K562 (cell line): Measurements from ENCODE around the gene FAM131C. TPM values are rescaled to one million over a fixed set of nuclear protein-coding genes. Genes with fewer than 3 reads are reported as not detected.

Experiments
- CAMTA2 ChIP-seq: fragments of 250-450 bp; sonication (Bioruptor Pico); conservative IDR thresholded peaks from 2 replicates; pipeline ENCODE4 v1.5.1; 2022
- HDAC6 ChIP-seq: IDR thresholded peaks from 2 replicates; pipeline ENCODE4 v1.6.1; 2012; ENCODE audit warnings: low read depth, mild to moderate bottlenecking, control low read depth, inconsistent platforms, low read length, moderate library complexity
- MCM2 ChIP-seq: fragments of 450-650 bp; IDR thresholded peaks from 2 replicates; pipeline ENCODE4 v1.6.1; 2017; ENCODE audit warnings: low read depth, mild to moderate bottlenecking
- PHF21A ChIP-seq: fragments of 450-650 bp; IDR thresholded peaks from 2 replicates; pipeline ENCODE4 v1.6.1; 2017; ENCODE audit warnings: low read depth, borderline replicate concordance
- RBM15 ChIP-seq: fragments of 200-400 bp; formaldehyde crosslinking; IDR thresholded peaks from 2 replicates; pipeline ENCODE4 v1.6.1; 2018; ENCODE audit warnings: mild to moderate bottlenecking, low read length, moderate library complexity; ENCODE audit not compliant: insufficient read depth
- ZEB2 ChIP-seq: fragments of 450-650 bp; IDR thresholded peaks from 2 replicates; pipeline ENCODE4 v1.6.1; 2016
- ZNF232 ChIP-seq: sonication (generic); formaldehyde crosslinking; IDR thresholded peaks from 2 replicates; pipeline ENCODE4 v1.8.0; 2022; ENCODE audit warnings: mild to moderate bottlenecking, missing genetic modification reagents
- ZNF253 ChIP-seq: fragments of 250-450 bp; sonication (Bioruptor Pico); conservative IDR thresholded peaks from 2 replicates; pipeline ENCODE4 v1.6.1; 2021; ENCODE audit warnings: mild to moderate bottlenecking
- ZNF431 ChIP-seq: sonication (generic); formaldehyde crosslinking; IDR thresholded peaks from 2 replicates; pipeline ENCODE4 v1.8.0; 2022; ENCODE audit warnings: mild to moderate bottlenecking, missing genetic modification reagents
- polyA plus RNA-seq, 8 experiments: library from polyadenylated mRNA; depleted of rRNA in 4 of 8; stranded (reverse) in 5 of 8; unstranded in 3 of 8; fragments of >200 nt; fragmentation: Nextera tagmentation in 2 of 8; fragmentation: Illumina TruSeq in 1 of 8; extraction: Ambion mirVana in 2 of 8; extraction: Trizol in 1 of 8; gene quantifications; 2 replicates each; pipeline versions ENCODE4 v1.2.1 to v1.2.3, GENCODE V29; 2011 to 2014; ENCODE audit warnings: inconsistent platforms in 1 of 8, missing spikeins in 1 of 8
- total RNA-seq, 7 experiments: library from RNA; depleted of rRNA in 6 of 7; stranded (reverse); fragments of >200 nt in 6 of 7; fragmentation: Illumina TruSeq in 2 of 7; extraction: Trizol in 2 of 7; gene quantifications; 2 replicates each; pipeline versions ENCODE4 v1.2.1 to v1.2.3, GENCODE V29; 2011 to 2021; ENCODE audit warnings: low replicate concordance in 1 of 7
- TF ChIP-seq, protein P1 (sequence below): fragments of 250-450 bp; sonication (Bioruptor Pico); IDR thresholded peaks from 2 replicates; pipeline ENCODE4 v1.8.0; 2022; ENCODE audit warnings: moderate library complexity, mild to moderate bottlenecking, inconsistent platforms
- TF ChIP-seq, protein P2 (sequence below): fragments of 250-450 bp; sonication (Bioruptor Pico); IDR thresholded peaks from 2 replicates; pipeline ENCODE4 v1.4.0; 2020; ENCODE audit warnings: mild to moderate bottlenecking, moderate library complexity

The FAM131C gene
- total and polyA plus RNA-seq, 9 of the 15 experiments (the other 6 are each of a cell fraction or from before 2014, with no cell fraction given), result 0.10 to 0.29 (median 0.16) TPM; not detected in 6

DNA sequence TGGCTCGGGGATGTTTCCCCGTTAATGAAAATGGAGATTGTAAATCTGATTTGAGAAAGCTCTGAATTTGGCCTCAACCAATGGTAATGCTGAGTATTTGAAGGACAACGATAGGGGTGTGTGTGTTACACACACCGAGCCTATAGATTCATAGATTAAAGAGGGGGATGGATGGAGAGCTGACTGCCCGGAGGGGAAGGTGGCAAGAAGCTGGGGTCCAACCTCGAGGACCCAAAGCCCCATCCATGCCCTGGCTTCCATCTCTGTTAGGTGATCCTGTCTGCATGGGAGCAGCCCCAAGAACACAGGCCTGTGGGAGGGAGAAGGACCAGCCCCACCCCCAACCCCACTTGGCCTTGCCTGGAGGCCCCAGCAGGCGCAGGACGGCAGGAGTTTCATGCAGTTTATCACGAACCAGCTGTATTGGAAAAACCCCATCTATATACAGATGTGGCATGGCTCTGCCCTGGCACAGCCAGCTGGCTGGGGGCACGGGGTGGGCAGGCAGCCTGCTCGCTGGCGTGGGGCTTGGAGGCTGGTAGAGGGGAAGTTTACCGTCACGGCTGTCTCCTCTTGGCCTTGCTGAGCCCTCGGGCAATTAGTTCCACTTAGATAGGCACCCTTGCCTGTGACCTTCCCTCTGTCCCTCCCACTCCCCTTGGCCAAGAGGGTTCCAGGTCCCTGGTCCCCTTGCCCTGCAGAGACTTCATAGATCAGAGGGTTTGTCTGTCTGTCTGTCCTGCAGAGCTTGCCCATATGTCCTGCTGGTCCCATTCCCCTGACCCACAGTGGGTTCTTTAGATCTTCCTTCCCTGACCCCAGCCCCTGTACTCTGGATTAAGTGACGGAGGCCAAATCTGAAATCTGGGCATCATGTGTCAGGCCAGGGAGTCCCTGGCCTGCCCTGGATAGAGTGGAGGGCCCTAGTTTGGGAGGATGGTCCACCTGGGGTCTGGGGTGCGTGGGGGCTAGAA lies 58.7 kb downstream of the FAM131C start (continued):
- TF ChIP-seq, protein P1, sequence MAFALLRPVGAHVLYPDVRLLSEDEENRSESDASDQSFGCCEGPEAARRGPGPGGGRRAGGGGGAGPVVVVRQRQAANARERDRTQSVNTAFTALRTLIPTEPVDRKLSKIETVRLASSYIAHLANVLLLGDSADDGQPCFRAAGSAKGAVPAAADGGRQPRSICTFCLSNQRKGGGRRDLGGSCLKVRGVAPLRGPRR (CRISPR knock-in tag), result no peak
- TF ChIP-seq MCM2 (no peak), ZNF431 (CRISPR knock-in tag) (peak; percentile 47; the same call in 1 of the 2 replicates), ZNF232 (CRISPR knock-in tag) (no peak), ZNF253 (CRISPR knock-in tag) (no peak), HDAC6 (no peak), PHF21A (no peak), CAMTA2 (CRISPR knock-in tag) (no peak), ZEB2 (no peak), RBM15 (no peak)
- TF ChIP-seq, protein P2, sequence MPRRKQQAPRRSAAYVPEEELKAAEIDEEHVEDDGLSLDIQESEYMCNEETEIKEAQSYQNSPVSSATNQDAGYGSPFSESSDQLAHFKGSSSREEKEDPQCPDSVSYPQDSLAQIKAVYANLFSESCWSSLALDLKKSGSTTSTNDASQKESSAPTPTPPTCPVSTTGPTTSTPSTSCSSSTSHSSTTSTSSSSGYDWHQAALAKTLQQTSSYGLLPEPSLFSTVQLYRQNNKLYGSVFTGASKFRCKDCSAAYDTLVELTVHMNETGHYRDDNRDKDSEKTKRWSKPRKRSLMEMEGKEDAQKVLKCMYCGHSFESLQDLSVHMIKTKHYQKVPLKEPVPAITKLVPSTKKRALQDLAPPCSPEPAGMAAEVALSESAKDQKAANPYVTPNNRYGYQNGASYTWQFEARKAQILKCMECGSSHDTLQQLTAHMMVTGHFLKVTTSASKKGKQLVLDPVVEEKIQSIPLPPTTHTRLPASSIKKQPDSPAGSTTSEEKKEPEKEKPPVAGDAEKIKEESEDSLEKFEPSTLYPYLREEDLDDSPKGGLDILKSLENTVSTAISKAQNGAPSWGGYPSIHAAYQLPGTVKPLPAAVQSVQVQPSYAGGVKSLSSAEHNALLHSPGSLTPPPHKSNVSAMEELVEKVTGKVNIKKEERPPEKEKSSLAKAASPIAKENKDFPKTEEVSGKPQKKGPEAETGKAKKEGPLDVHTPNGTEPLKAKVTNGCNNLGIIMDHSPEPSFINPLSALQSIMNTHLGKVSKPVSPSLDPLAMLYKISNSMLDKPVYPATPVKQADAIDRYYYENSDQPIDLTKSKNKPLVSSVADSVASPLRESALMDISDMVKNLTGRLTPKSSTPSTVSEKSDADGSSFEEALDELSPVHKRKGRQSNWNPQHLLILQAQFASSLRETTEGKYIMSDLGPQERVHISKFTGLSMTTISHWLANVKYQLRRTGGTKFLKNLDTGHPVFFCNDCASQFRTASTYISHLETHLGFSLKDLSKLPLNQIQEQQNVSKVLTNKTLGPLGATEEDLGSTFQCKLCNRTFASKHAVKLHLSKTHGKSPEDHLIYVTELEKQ (CRISPR knock-in tag), result no peak
- TF ChIP-seq, all 486 proteins: peak for 68
